Glutamatergic neuron (in vitro differentiated cells): Measurements from ENCODE around the gene CWH43. TPM values are rescaled to one million over a fixed set of nuclear protein-coding genes. Genes with fewer than 3 reads are reported as not detected.

Experiments used
- DNase-seq: peaks from one replicate; pipeline ENCODE4 v3.0.0; 2022
- H3K27ac Mint-ChIP-seq: one replicate; pipeline ENCODE4 v1.8.0; 2020; ENCODE audit warnings: mild to moderate bottlenecking, mixed read lengths, inconsistent platforms; ENCODE audit not compliant: unreplicated experiment
- H3K27me3 Mint-ChIP-seq: one replicate; pipeline ENCODE4 v1.8.0; 2020; ENCODE audit warnings: mild to moderate bottlenecking, moderate library complexity, mixed read lengths, inconsistent platforms; ENCODE audit not compliant: unreplicated experiment
- H3K36me3 Mint-ChIP-seq: one replicate; pipeline ENCODE4 v1.8.0; 2020; ENCODE audit warnings: mild to moderate bottlenecking, mixed read lengths, inconsistent platforms; ENCODE audit not compliant: unreplicated experiment
- H3K4me1 Mint-ChIP-seq: one replicate; pipeline ENCODE4 v1.8.0; 2020; ENCODE audit warnings: mild to moderate bottlenecking, low read depth, mixed read lengths, inconsistent platforms; ENCODE audit not compliant: unreplicated experiment
- H3K4me3 Mint-ChIP-seq: one replicate; pipeline ENCODE4 v1.8.0; 2020; ENCODE audit warnings: mild to moderate bottlenecking, mixed read lengths, inconsistent platforms; ENCODE audit not compliant: unreplicated experiment
- H3K9me3 Mint-ChIP-seq: one replicate; pipeline ENCODE4 v1.8.0; 2020; ENCODE audit warnings: mild to moderate bottlenecking, moderate library complexity, mixed read lengths, inconsistent platforms; ENCODE audit not compliant: unreplicated experiment
- long read RNA-seq: library from polyadenylated mRNA; unstranded; transcript quantifications from one replicate; pipeline ENCODE4 v2.0.0, GENCODE V29; 2020; ENCODE audit not compliant: unreplicated experiment
- total RNA-seq: library from RNA; stranded (reverse); fragmentation: NEBNext Ultra II Directional; extraction: Animal tissue kit (Norgen Biotek cat#: 25700); gene quantifications from one replicate; pipeline ENCODE4 v1.2.1, GENCODE V29; 2021; ENCODE audit not compliant: unreplicated experiment
- TF ChIP-seq, protein P1 (sequence below): fragments of 200-600 bp; sonication (generic); IDR thresholded peaks from one replicate; pipeline ENCODE4 v1.5.0; 2021; ENCODE audit not compliant: partially characterized antibody, unreplicated experiment

CWH43 gene
- not detected for total RNA-seq
- long read RNA-seq, result 0 reads

DNA sequence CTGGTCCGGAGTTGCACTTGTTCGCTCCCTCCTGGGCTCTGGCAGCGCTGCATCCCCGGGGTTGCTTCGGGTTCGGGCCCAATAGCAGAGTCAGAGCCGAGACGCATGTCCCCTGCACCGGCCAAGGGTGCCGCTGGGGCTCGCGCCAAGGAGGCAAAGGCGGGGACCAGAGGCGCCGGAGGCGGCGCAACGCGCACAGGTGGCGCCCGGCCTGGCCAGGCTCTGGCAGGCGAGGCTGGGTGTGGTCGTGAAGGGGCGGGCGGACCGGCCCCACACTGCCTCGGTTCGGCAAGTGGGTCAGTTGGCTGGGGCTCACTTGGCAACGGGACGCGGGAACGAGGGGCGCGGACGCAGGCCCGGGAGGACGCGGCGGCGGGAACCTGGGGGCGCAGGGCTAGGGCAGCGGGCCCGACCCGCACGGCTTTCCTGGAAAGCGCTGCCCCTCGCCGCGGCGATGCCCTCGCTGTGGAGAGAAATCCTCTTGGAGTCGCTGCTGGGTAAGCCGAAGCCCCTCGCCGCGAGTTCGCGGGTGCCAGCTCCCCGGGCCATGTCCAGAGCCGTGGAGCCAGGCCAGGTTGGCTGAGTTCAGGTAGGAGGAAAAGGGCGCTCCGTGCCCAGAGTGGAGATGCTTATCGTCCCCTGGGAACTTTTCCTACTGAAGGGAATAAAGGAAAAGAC lies at the start of gene CWH43:
Gene CWH43 (plus strand): TSS at position 300 of the 678 bp plus-strand sequence. CDS start 155 bp downstream, at position 455.
- H3K4me3 Mint-ChIP-seq, result no peak within 1 kb of the TSS
- TF ChIP-seq, protein P1, sequence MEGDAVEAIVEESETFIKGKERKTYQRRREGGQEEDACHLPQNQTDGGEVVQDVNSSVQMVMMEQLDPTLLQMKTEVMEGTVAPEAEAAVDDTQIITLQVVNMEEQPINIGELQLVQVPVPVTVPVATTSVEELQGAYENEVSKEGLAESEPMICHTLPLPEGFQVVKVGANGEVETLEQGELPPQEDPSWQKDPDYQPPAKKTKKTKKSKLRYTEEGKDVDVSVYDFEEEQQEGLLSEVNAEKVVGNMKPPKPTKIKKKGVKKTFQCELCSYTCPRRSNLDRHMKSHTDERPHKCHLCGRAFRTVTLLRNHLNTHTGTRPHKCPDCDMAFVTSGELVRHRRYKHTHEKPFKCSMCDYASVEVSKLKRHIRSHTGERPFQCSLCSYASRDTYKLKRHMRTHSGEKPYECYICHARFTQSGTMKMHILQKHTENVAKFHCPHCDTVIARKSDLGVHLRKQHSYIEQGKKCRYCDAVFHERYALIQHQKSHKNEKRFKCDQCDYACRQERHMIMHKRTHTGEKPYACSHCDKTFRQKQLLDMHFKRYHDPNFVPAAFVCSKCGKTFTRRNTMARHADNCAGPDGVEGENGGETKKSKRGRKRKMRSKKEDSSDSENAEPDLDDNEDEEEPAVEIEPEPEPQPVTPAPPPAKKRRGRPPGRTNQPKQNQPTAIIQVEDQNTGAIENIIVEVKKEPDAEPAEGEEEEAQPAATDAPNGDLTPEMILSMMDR, result no peak
- peaks cover 6% of the 10 kb centered on the region for H3K36me3 Mint-ChIP-seq

DNA sequence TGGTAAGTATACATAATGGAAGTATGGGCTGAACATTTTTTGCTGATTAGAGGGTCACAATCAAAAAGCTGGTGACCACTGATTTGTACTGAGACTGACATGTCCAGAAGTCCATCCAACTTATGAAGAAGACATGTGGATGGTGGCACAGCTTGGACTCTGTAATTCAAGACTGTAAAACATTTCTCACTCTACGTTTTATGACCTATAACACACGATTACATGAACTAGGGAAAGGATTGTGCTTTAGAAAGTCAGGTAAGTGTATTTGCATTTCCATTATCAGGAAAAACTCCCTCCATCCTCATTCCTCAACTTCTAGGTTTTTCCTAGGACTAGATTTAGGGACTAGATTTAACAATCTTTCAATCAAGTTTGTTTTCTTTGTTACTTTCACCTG lies 49.0 kb upstream of the CWH43 start:
- Mint-ChIP-seq H3K27ac (no peak overlapping the region), H3K4me3 (no peak overlapping the region), H3K36me3 (no peaks in the 10 kb centered on the region), H3K27me3 (no peaks in the 10 kb centered on the region), H3K4me1 (no peaks in the 10 kb centered on the region), H3K9me3 (no peaks in the 10 kb centered on the region)
- TF ChIP-seq, protein P1, result no peak
- no peak for DNase-seq

More for the DNA sequence above, at the start of gene CWH43:
- Mint-ChIP-seq H3K27ac (no peak within 1 kb of the TSS), H3K4me1 (no peaks in the 10 kb centered on the region), H3K27me3 (peaks cover 10% of the 10 kb centered on the region), H3K9me3 (peaks cover 2% of the 10 kb centered on the region)
- DNase-seq, result peak; percentile 41

DNA sequence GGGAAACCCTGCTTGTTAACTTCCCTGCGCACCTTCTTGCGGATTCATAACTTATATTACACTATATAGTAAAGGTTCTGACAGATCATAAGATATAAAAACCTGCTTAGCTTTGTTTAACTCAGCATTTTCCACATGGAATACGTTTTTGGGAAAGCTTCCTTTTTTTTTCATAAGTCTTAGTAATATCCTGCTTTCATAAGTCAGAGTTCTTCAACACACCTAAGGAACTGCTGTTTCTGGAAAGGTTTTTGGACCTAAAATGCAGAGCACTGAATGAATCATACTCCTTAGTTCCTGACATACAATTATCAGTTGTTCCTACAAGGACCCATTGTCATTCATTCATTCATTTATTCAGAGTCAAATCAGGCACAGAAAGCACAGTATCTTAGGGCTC lies 47.2 kb upstream of the CWH43 start:
- Mint-ChIP-seq H3K27me3 (no peaks in the 10 kb centered on the region), H3K4me3 (no peak overlapping the region), H3K36me3 (no peaks in the 10 kb centered on the region), H3K9me3 (no peaks in the 10 kb centered on the region), H3K4me1 (no peaks in the 10 kb centered on the region), H3K27ac (no peak overlapping the region)
- TF ChIP-seq, protein P1, result no peak
- no peak for DNase-seq

DNA sequence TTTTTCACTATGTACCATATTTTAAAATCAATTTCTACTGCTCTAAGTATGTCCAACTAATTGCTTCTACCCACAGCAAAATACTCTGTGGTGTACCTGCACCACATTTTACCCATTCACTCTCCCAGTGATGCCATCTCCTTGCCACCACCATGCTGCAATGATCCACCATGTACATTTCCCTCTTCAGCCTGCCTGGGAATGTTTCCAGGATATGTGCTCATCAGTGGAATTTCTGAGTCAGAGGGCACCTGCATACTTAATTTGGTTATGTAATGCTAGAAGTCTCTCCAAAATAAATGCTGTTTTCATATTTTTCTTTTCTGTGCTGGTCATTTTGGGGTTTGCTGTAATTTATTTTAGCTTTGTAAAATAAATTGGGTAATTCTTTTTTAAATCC lies 46.3 kb upstream of the CWH43 start:
- H3K27me3 Mint-ChIP-seq, result no peaks in the 10 kb centered on the region
- H3K36me3 Mint-ChIP-seq, result no peaks in the 10 kb centered on the region
- no peak overlapping the region for H3K4me3 Mint-ChIP-seq
- no peaks in the 10 kb centered on the region for H3K9me3 Mint-ChIP-seq
- DNase-seq, result no peak
- H3K27ac Mint-ChIP-seq, result no peak overlapping the region
- no peaks in the 10 kb centered on the region for H3K4me1 Mint-ChIP-seq
- TF ChIP-seq, protein P1, result no peak

DNA sequence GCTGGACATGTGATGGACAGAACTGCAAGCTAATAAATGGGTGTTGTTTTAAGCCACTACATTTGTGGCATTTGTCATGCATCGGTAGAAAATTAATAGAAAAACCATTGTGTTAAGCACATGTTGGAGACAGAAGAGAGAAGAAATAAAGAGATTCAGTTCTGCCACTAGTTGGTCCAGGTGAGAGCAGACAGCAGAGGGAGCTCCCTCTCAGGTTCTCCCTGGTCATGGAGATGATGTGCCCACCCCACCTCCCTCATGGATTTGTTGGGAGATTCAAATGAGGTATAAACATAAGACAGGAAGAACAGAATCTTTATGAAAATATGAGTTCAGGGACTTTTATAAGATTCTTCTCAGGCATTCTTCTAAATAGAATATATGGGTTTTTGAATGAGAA lies 42.7 kb upstream of the CWH43 start:
- Mint-ChIP-seq H3K4me3 (no peak overlapping the region), H3K9me3 (no peaks in the 10 kb centered on the region), H3K27me3 (no peaks in the 10 kb centered on the region), H3K36me3 (no peaks in the 10 kb centered on the region), H3K27ac (no peak overlapping the region), H3K4me1 (no peaks in the 10 kb centered on the region)
- DNase-seq, result no peak
- TF ChIP-seq, protein P1, result no peak
